HepG2 (cell line): Measurements from ENCODE around the gene RNF14. TPM values are rescaled to one million over a fixed set of nuclear protein-coding genes. Genes with fewer than 3 reads are reported as not detected.

ENCODE experiments used
- AKNA ChIP-seq: sonication (generic); formaldehyde crosslinking; IDR thresholded peaks from 2 replicates; pipeline ENCODE4 v1.4.0; 2020; ENCODE audit warnings: missing genetic modification reagents, borderline replicate concordance
- ESRRA ChIP-seq: sonication (generic); formaldehyde crosslinking; IDR thresholded peaks from 2 replicates; pipeline ENCODE4 v1.5.1; 2020; ENCODE audit warnings: mild to moderate bottlenecking, low read depth, missing genetic modification reagents
- GTF3A ChIP-seq: sonication (generic); formaldehyde crosslinking; conservative IDR thresholded peaks from 2 replicates; pipeline ENCODE4 v1.4.0; 2020; ENCODE audit warnings: mild to moderate bottlenecking, missing genetic modification reagents
- ISX ChIP-seq: sonication (generic); formaldehyde crosslinking; conservative IDR thresholded peaks from 2 replicates; pipeline ENCODE4 v1.5.0; 2020; ENCODE audit warnings: missing genetic modification reagents
- KAT7 ChIP-seq: IDR thresholded peaks from 2 replicates; pipeline ENCODE4 v1.6.1; 2018; ENCODE audit warnings: borderline replicate concordance, missing compliant biosample characterization
- KLF13 ChIP-seq: sonication (generic); formaldehyde crosslinking; IDR thresholded peaks from 2 replicates; pipeline ENCODE4 v1.4.0; 2020; ENCODE audit warnings: mild to moderate bottlenecking, missing genetic modification reagents
- MEIS2 ChIP-seq: sonication (generic); formaldehyde crosslinking; IDR thresholded peaks from 2 replicates; pipeline ENCODE4 v1.9.0; 2021; ENCODE audit warnings: mild to moderate bottlenecking, missing genetic modification reagents
- NCOA1 ChIP-seq: sonication (generic); formaldehyde crosslinking; IDR thresholded peaks from 2 replicates; pipeline ENCODE4 v1.9.0; 2021; ENCODE audit warnings: missing genetic modification reagents
- POLR2G ChIP-seq: fragments of 200-400 bp; formaldehyde crosslinking; IDR thresholded peaks from 2 replicates; pipeline ENCODE4 v1.6.1; 2018; ENCODE audit warnings: mild to moderate bottlenecking, low read depth, low read length, moderate library complexity
- REXO4 ChIP-seq: sonication (generic); formaldehyde crosslinking; IDR thresholded peaks from 2 replicates; pipeline ENCODE4 v1.8.0; 2022; ENCODE audit warnings: missing genetic modification reagents, mild to moderate bottlenecking, borderline replicate concordance
- RFXANK ChIP-seq: IDR thresholded peaks from 2 replicates; pipeline ENCODE4 v1.6.1; 2016
- SRSF9 ChIP-seq: fragments of 200-400 bp; formaldehyde crosslinking; IDR thresholded peaks from 2 replicates; pipeline ENCODE4 v1.6.1; 2018; ENCODE audit warnings: borderline replicate concordance, mild to moderate bottlenecking, low read depth, low read length; ENCODE audit not compliant: insufficient read depth, poor library complexity, severe bottlenecking
- ZBTB8A ChIP-seq: sonication (generic); formaldehyde crosslinking; IDR thresholded peaks from 2 replicates; pipeline ENCODE4 v1.4.0; 2020; ENCODE audit warnings: mild to moderate bottlenecking, low read depth, missing genetic modification reagents, borderline replicate concordance
- ZFP36 ChIP-seq: fragments of 150-350 bp; IDR thresholded peaks from 2 replicates; pipeline ENCODE4 v1.6.1; 2018; ENCODE audit warnings: borderline replicate concordance, low read length, low read depth; ENCODE audit not compliant: partially characterized antibody
- ZNF18 ChIP-seq: sonication (generic); formaldehyde crosslinking; IDR thresholded peaks from 2 replicates; pipeline ENCODE4 v1.8.0; 2022; ENCODE audit warnings: mild to moderate bottlenecking, missing genetic modification reagents; ENCODE audit not compliant: insufficient replicate concordance
- ZNF274 ChIP-seq: sonication (generic); formaldehyde crosslinking; IDR thresholded peaks from 2 replicates; pipeline ENCODE4 v1.5.1; 2020; ENCODE audit warnings: mild to moderate bottlenecking, missing genetic modification reagents
- ZNF337 ChIP-seq: sonication (generic); formaldehyde crosslinking; IDR thresholded peaks from 2 replicates; pipeline ENCODE4 v1.5.1; 2020; ENCODE audit warnings: missing genetic modification reagents, low read depth, mild to moderate bottlenecking, borderline replicate concordance
- ZNF44 ChIP-seq: sonication (generic); formaldehyde crosslinking; IDR thresholded peaks from 2 replicates; pipeline ENCODE4 v1.5.1; 2020; ENCODE audit warnings: mild to moderate bottlenecking, missing genetic modification reagents
- ZNF546 ChIP-seq: sonication (generic); formaldehyde crosslinking; conservative IDR thresholded peaks from 2 replicates; pipeline ENCODE4 v1.8.1; 2023; ENCODE audit warnings: mild to moderate bottlenecking, missing genetic modification reagents
- ZNF552 ChIP-seq: sonication (generic); formaldehyde crosslinking; IDR thresholded peaks from 2 replicates; pipeline ENCODE4 v1.9.0; 2022; ENCODE audit warnings: missing genetic modification reagents, mild to moderate bottlenecking, borderline replicate concordance
- ZNF597 ChIP-seq: sonication (generic); formaldehyde crosslinking; IDR thresholded peaks from 2 replicates; pipeline ENCODE4 v1.5.0; 2020; ENCODE audit warnings: missing genetic modification reagents
- ZNF782 ChIP-seq: sonication (generic); formaldehyde crosslinking; IDR thresholded peaks from 2 replicates; pipeline ENCODE4 v1.4.0; 2020; ENCODE audit warnings: missing genetic modification reagents, mild to moderate bottlenecking, borderline replicate concordance
- polyA plus RNA-seq, 8 experiments: library from polyadenylated mRNA; depleted of rRNA in 3 of 8; stranded (reverse) in 7 of 8; unstranded in 1 of 8; fragments of >200 nt; fragmentation: Illumina TruSeq in 4 of 8; extraction: Trizol in 4 of 8; gene quantifications; 2 replicates each; pipeline versions ENCODE4 v1.2.1 to v1.2.3, GENCODE V29; 2011 to 2016; ENCODE audit warnings: low read depth in 4 of 8, missing spikeins in 1 of 8, mixed read lengths in 1 of 8; ENCODE audit not compliant: insufficient read depth in 1 of 8
- total RNA-seq, 5 experiments: library from RNA; depleted of rRNA; stranded (reverse); fragments of >200 nt; fragmentation: Illumina TruSeq; extraction: Trizol; gene quantifications; 2 replicates each; pipeline ENCODE4 v1.2.3, GENCODE V29; 2016; ENCODE audit warnings: low read depth in 1 of 5

RNF14 gene
- total and polyA plus RNA-seq, 2 of the 13 experiments (the other 11 are each of a cell fraction or from before 2014, with no cell fraction given) = 11.3 to 28.1 TPM

GRCh38 chr5:141968914-141969608 lies at the start of gene RNF14 (continued):
- TF ChIP-seq KAT7 (CRISPR knock-in tag) (peak; percentile 44; the same call in 1 of the 2 replicates), ESRRA (CRISPR knock-in tag) (peak; percentile 76), ZFP36 (no peak), POLR2G (peak; percentile 95), ZNF552 (CRISPR knock-in tag) (no peak), ZBTB8A (0 out of 2 replicates have a peak, but pooled peaks have one; percentile 46), NCOA1 (CRISPR knock-in tag) (peak; percentile 44; the same call in 1 of the 2 replicates), ISX (CRISPR knock-in tag) (no peak), ZNF597 (no peak), ZNF782 (peak; percentile 92; the same call in 1 of the 2 replicates), REXO4 (CRISPR knock-in tag) (no peak), GTF3A (0 out of 2 replicates have a peak, but pooled peaks have one; percentile 45), ZNF337 (no peak), RFXANK (CRISPR knock-in tag) (no peak), KLF13 (0 out of 2 replicates have a peak, but pooled peaks have one; percentile 68), ZNF546 (peak; percentile 63; the same call in 1 of the 2 replicates), AKNA (CRISPR knock-in tag) (peak; percentile 89), ZNF44 (no peak), ZNF274 (CRISPR knock-in tag) (peak; percentile 24; the same call in 1 of the 2 replicates), MEIS2 (CRISPR knock-in tag) (peak; percentile 82), ZNF18 (CRISPR knock-in tag) (peak; percentile 78), SRSF9 (no peak)
